OCI-LY7 (cell line): ENCODE data around the gene ZMAT3. TPM values are rescaled to one million over a fixed set of nuclear protein-coding genes. Genes with fewer than 3 reads are reported as not detected.

Experiments
- BruUV-seq: library from RNA; stranded (reverse); fragments of 400-500 nt; replicated peaks from 2 replicates; lab custom pipeline; 2021; lab: Mats Ljungman, UMichigan
- CTCF ChIA-PET: fragments of 300-600 bp; sonication (Branson Sonifier 250); formaldehyde crosslinking; loops from one replicate; lab custom pipeline; 2022; ENCODE audit warnings: antibody characterized with exemption; ENCODE audit not compliant: unreplicated experiment; lab: Charles Lee
- POLR2A ChIA-PET: fragments of 300-600 bp; sonication (Branson Sonifier 250); formaldehyde crosslinking; loops from one replicate; lab custom pipeline; 2022; ENCODE audit warnings: antibody characterized with exemption; lab: Charles Lee
- DNase-seq: peaks from one replicate; pipeline ENCODE4 v3.0.0-alpha.2; 2015; ENCODE audit warnings: low spot score
- H2AFZ ChIP-seq: fragments of 200-600 bp; sonication (generic), shearing (Covaris generic); 2 replicates; pipeline ENCODE4 v1.6.1; 2014; ENCODE audit warnings: mild to moderate bottlenecking, antibody characterized with exemption, low read length, moderate library complexity
- H3K27ac ChIP-seq: fragments of 200-600 bp; sonication (generic); 2 replicates; pipeline ENCODE4 v1.5.1; 2014; ENCODE audit warnings: mixed run types, low read depth, mild to moderate bottlenecking, moderate library complexity, low read length, inconsistent platforms; ENCODE audit not compliant: poor library complexity, severe bottlenecking
- H3K36me3 ChIP-seq: fragments of 200-600 bp; sonication (generic); 2 replicates; pipeline ENCODE4 v1.6.1; 2014; ENCODE audit warnings: mild to moderate bottlenecking, antibody characterized with exemption, low read length, moderate library complexity, mixed read lengths; ENCODE audit not compliant: insufficient read depth
- H3K4me1 ChIP-seq: fragments of 200-600 bp; sonication (generic); 2 replicates; pipeline ENCODE4 v1.5.1; 2014; ENCODE audit warnings: mild to moderate bottlenecking, low read length; ENCODE audit not compliant: insufficient read depth, poor library complexity, severe bottlenecking
- H3K4me2 ChIP-seq: fragments of 200-600 bp; sonication (generic); 2 replicates; pipeline ENCODE4 v1.6.1; 2014; ENCODE audit warnings: mild to moderate bottlenecking, low read length
- H3K4me3 ChIP-seq: fragments of 200-600 bp; sonication (generic); 2 replicates; pipeline ENCODE4 v1.5.1; 2014; ENCODE audit warnings: mild to moderate bottlenecking, low read depth, low read length; ENCODE audit not compliant: poor library complexity, severe bottlenecking
- H3K79me2 ChIP-seq: fragments of 200-600 bp; sonication (generic); 2 replicates; pipeline ENCODE4 v1.6.1; 2016; ENCODE audit warnings: low read depth, mild to moderate bottlenecking, low read length, moderate library complexity, mixed read lengths; ENCODE audit not compliant: insufficient read depth
- H3K9me2 ChIP-seq: fragments of 200-600 bp; sonication (generic); 2 replicates; pipeline ENCODE4 v1.6.1; 2016; ENCODE audit warnings: mild to moderate bottlenecking, low read length, mixed read lengths; ENCODE audit not compliant: insufficient read depth
- H3K9me3 ChIP-seq: fragments of 200-600 bp; sonication (generic); 2 replicates; pipeline ENCODE4 v1.6.1; 2014; ENCODE audit warnings: mild to moderate bottlenecking, mixed run types, low read length, mixed read lengths
- H4K20me1 ChIP-seq: fragments of 200-600 bp; sonication (generic); 2 replicates; pipeline ENCODE4 v1.6.1; 2014; ENCODE audit warnings: mild to moderate bottlenecking, antibody characterized with exemption, low read length, moderate library complexity, mixed read lengths; ENCODE audit not compliant: insufficient read depth
- CTCF ChIP-seq: fragments of 200-600 bp; sonication (generic); conservative IDR thresholded peaks from 2 replicates; pipeline ENCODE4 v1.5.1; 2014; ENCODE audit warnings: mild to moderate bottlenecking, antibody characterized with exemption, low read length, moderate library complexity, mixed read lengths
- EZH2phosphoT487 ChIP-seq: fragments of 200-600 bp; sonication (generic); IDR thresholded peaks from 2 replicates; pipeline ENCODE4 v1.6.1; 2018; ENCODE audit warnings: low read depth, borderline replicate concordance, mild to moderate bottlenecking, mixed run types, antibody characterized with exemption, low read length, moderate library complexity, mixed read lengths
- intact Hi-C: fragments of 100-400 bp; cut with micrococcal nuclease; formaldehyde crosslinking; loops from one replicate; pipeline ENCODE4 v1.10.0; 2022; ENCODE audit not compliant: unreplicated experiment
- total RNA-seq, 2 experiments: library from RNA; depleted of rRNA in 1 of 2; stranded (reverse); fragments of >200 nt in 1 of 2; shearing (Covaris generic) in 1 of 2; gene quantifications; 2 replicates each; pipeline ENCODE4 v1.2.3, GENCODE V29; 2014 to 2022

Gene ZMAT3
- total RNA-seq, 2 experiments from 2014 or later, result 3.7 to 11.3 TPM

- Histone ChIP-seq H2AFZ (no peak overlapping the region), H3K4me3 (no peak overlapping the region), H4K20me1 (no peaks in the 10 kb centered on the region), H3K4me1 (no peaks in the 10 kb centered on the region), H3K27ac (no peak overlapping the region), H3K9me3 (no peaks in the 10 kb centered on the region), H3K36me3 (no peaks in the 10 kb centered on the region), H3K9me2 (no peaks in the 10 kb centered on the region), H3K4me2 (no peak overlapping the region), H3K79me2 (no peaks in the 10 kb centered on the region)
- intact Hi-C loops, result no loop called here
- ChIA-PET CTCF (no interaction called here), POLR2A (no interaction called here)
- DNase-seq, result no peak
- no TSS peak for BruUV-seq
- no peak for TF ChIP-seq CTCF
- no peak for TF ChIP-seq EZH2phosphoT487
These were observed 42.3 kb upstream of the ZMAT3 start for GRCh38 chr3:179113903-179114302.

GRCh38 chr3:179108086-179108485 is 36.5 kb upstream of the ZMAT3 start:
- ChIA-PET POLR2A (interaction anchor here (0.6 to 1.0 kb wide), 4 partner anchors 9 to 207 kb away, joined by 3 read pairs; no protein-coding TSS in a partner anchor), CTCF (no interaction called here)
- Histone ChIP-seq H3K9me3 (no peaks in the 10 kb centered on the region), H3K4me3 (no peak overlapping the region), H3K9me2 (no peaks in the 10 kb centered on the region), H3K36me3 (no peaks in the 10 kb centered on the region), H2AFZ (no peak overlapping the region), H3K27ac (no peak overlapping the region), H3K4me2 (no peak overlapping the region), H4K20me1 (no peaks in the 10 kb centered on the region), H3K4me1 (no peaks in the 10 kb centered on the region), H3K79me2 (no peaks in the 10 kb centered on the region)
- no peak for DNase-seq
- TF ChIP-seq EZH2phosphoT487, result no peak
- TF ChIP-seq CTCF, result no peak
- intact Hi-C loops, result no loop called here
- no TSS peak for BruUV-seq

GRCh38 chr3:179107617-179108016 is 36.0 kb upstream of the ZMAT3 start:
- no peak for TF ChIP-seq EZH2phosphoT487
- TF ChIP-seq CTCF, result no peak
- BruUV-seq, result no TSS peak
- Histone ChIP-seq H4K20me1 (no peaks in the 10 kb centered on the region), H2AFZ (no peak overlapping the region), H3K9me3 (no peaks in the 10 kb centered on the region), H3K4me3 (no peak overlapping the region), H3K9me2 (no peaks in the 10 kb centered on the region), H3K27ac (no peak overlapping the region), H3K4me2 (no peak overlapping the region), H3K79me2 (no peaks in the 10 kb centered on the region), H3K36me3 (no peaks in the 10 kb centered on the region), H3K4me1 (no peaks in the 10 kb centered on the region)
- intact Hi-C loops, result no loop called here
- ChIA-PET POLR2A (interaction anchor here (0.6 kb wide), 1 partner anchor 66 kb away, joined by 3 read pairs; no protein-coding TSS in a partner anchor), CTCF (no interaction called here)
- DNase-seq, result no peak
